K562 (cell line): Measurements from ENCODE around the gene CSNK1D. TPM values are rescaled to one million over a fixed set of nuclear protein-coding genes. Genes with fewer than 3 reads are reported as not detected.

ENCODE experiments used
- BRCA1 ChIP-seq, 2 experiments: fragments of 450-650 bp in 1 of 2; sonication (generic) in 1 of 2; formaldehyde crosslinking in 1 of 2; IDR thresholded peaks; 2 replicates each; pipeline versions ENCODE4 v1.5.0 to v1.6.1; 2017 to 2020; ENCODE audit warnings: mild to moderate bottlenecking in 1 of 2, missing genetic modification reagents in 1 of 2
- CREB3L1 ChIP-seq: fragments of 450-650 bp; IDR thresholded peaks from 2 replicates; pipeline ENCODE4 v1.6.1; 2014; ENCODE audit warnings: low read depth, mild to moderate bottlenecking, moderate library complexity, borderline replicate concordance
- E2F6 ChIP-seq, 2 experiments: IDR thresholded peaks; 2 replicates each; pipeline ENCODE4 v1.6.1; 2011; ENCODE audit warnings: borderline replicate concordance in 1 of 2, control low read depth in 1 of 2, low read depth in 1 of 2, low read length in 1 of 2, mild to moderate bottlenecking in 1 of 2, mixed read lengths in 1 of 2, moderate library complexity in 1 of 2; ENCODE audit not compliant: insufficient read depth in 1 of 2, insufficient read length in 1 of 2, poor library complexity in 1 of 2, severe bottlenecking in 1 of 2; ENCODE audit errors: extremely low read depth in 1 of 2
- EWSR1 ChIP-seq: fragments of 450-650 bp; IDR thresholded peaks from 2 replicates; pipeline ENCODE4 v1.6.1; 2018; ENCODE audit warnings: borderline replicate concordance, mild to moderate bottlenecking, low read depth, moderate library complexity; ENCODE audit not compliant: partially characterized antibody
- FOXO4 ChIP-seq: fragments of 450-650 bp; formaldehyde crosslinking; IDR thresholded peaks from 2 replicates; pipeline ENCODE4 v1.4.0; 2020; ENCODE audit warnings: mild to moderate bottlenecking, moderate library complexity
- GABPB1 ChIP-seq: sonication (generic); formaldehyde crosslinking; IDR thresholded peaks from 2 replicates; pipeline ENCODE4 v1.8.0; 2022; ENCODE audit warnings: mild to moderate bottlenecking, missing genetic modification reagents
- KLF16 ChIP-seq: IDR thresholded peaks from 2 replicates; pipeline ENCODE4 v1.6.1; 2016; ENCODE audit warnings: antibody characterized with exemption
- MBD2 ChIP-seq: sonication (generic); IDR thresholded peaks from 2 replicates; pipeline ENCODE4 v1.6.1; 2016; ENCODE audit warnings: low read depth, borderline replicate concordance
- NBN ChIP-seq: fragments of 450-650 bp; IDR thresholded peaks from 2 replicates; pipeline ENCODE4 v1.6.1; 2016; ENCODE audit warnings: low read depth, mild to moderate bottlenecking
- NELFE ChIP-seq: IDR thresholded peaks from 2 replicates; pipeline ENCODE4 v1.6.1; 2011; ENCODE audit warnings: mild to moderate bottlenecking; ENCODE audit not compliant: insufficient read depth, insufficient read length
- NFIC ChIP-seq: fragments of 450-650 bp; IDR thresholded peaks from 2 replicates; pipeline ENCODE4 v1.6.1; 2017; ENCODE audit warnings: mild to moderate bottlenecking, inconsistent platforms
- PHB2 ChIP-seq: fragments of 450-650 bp; IDR thresholded peaks from 2 replicates; pipeline ENCODE4 v1.6.1; 2017; ENCODE audit warnings: low read depth
- PTBP1 ChIP-seq: fragments of 200-400 bp; formaldehyde crosslinking; IDR thresholded peaks from 2 replicates; pipeline ENCODE4 v1.6.1; 2017; ENCODE audit warnings: low read depth, low read length
- SFPQ ChIP-seq: fragments of 200-400 bp; formaldehyde crosslinking; IDR thresholded peaks from 2 replicates; pipeline ENCODE4 v1.6.1; 2017; ENCODE audit warnings: mild to moderate bottlenecking, low read depth, low read length, moderate library complexity
- SNRNP70 ChIP-seq: fragments of 200-400 bp; formaldehyde crosslinking; optimal IDR thresholded peaks from 2 replicates; pipeline ENCODE3; 2017; ENCODE audit warnings: low read depth, low read length
- STAG1 ChIP-seq: sonication (generic); formaldehyde crosslinking; IDR thresholded peaks from 2 replicates; pipeline ENCODE4 v1.5.0; 2020; ENCODE audit warnings: missing genetic modification reagents, borderline replicate concordance
- TFE3 ChIP-seq: fragments of 450-650 bp; formaldehyde crosslinking; IDR thresholded peaks from 2 replicates; pipeline ENCODE4 v1.4.0; 2020; ENCODE audit warnings: mild to moderate bottlenecking, mixed read lengths
- XRCC3 ChIP-seq: fragments of 450-650 bp; IDR thresholded peaks from 2 replicates; pipeline ENCODE4 v1.6.1; 2017; ENCODE audit warnings: mild to moderate bottlenecking, moderate library complexity
- ZNF146 ChIP-seq: IDR thresholded peaks from one replicate; pipeline ENCODE4 v1.6.1; 2018; ENCODE audit warnings: missing compliant biosample characterization; ENCODE audit not compliant: unreplicated experiment
- ZNF253 ChIP-seq: fragments of 250-450 bp; sonication (Bioruptor Pico); conservative IDR thresholded peaks from 2 replicates; pipeline ENCODE4 v1.6.1; 2021; ENCODE audit warnings: mild to moderate bottlenecking
- polyA plus RNA-seq, 8 experiments: library from polyadenylated mRNA; depleted of rRNA in 4 of 8; stranded (reverse) in 5 of 8; unstranded in 3 of 8; fragments of >200 nt; fragmentation: Nextera tagmentation in 2 of 8; fragmentation: Illumina TruSeq in 1 of 8; extraction: Ambion mirVana in 2 of 8; extraction: Trizol in 1 of 8; gene quantifications; 2 replicates each; pipeline versions ENCODE4 v1.2.1 to v1.2.3, GENCODE V29; 2011 to 2014; ENCODE audit warnings: inconsistent platforms in 1 of 8, missing spikeins in 1 of 8
- total RNA-seq, 7 experiments: library from RNA; depleted of rRNA in 6 of 7; stranded (reverse); fragments of >200 nt in 6 of 7; fragmentation: Illumina TruSeq in 2 of 7; extraction: Trizol in 2 of 7; gene quantifications; 2 replicates each; pipeline versions ENCODE4 v1.2.1 to v1.2.3, GENCODE V29; 2011 to 2021; ENCODE audit warnings: low replicate concordance in 1 of 7

CSNK1D gene
- total and polyA plus RNA-seq, 9 of the 15 experiments (the other 6 are each of a cell fraction or from before 2014, with no cell fraction given) = 6.5 to 133 (median 41.3) TPM

- TF ChIP-seq PTBP1 = no peak
- no peak for TF ChIP-seq XRCC3
- TF ChIP-seq STAG1 = no peak
- TF ChIP-seq PHB2 = no peak
- no peak for TF ChIP-seq BRCA1 (IDR thresholded peaks at IDR 0.05)
- TF ChIP-seq BRCA1 (CRISPR knock-in tag; IDR thresholded peaks at IDR 0.05) = no peak
- TF ChIP-seq TFE3 = no peak
- TF ChIP-seq SFPQ = no peak
- TF ChIP-seq FOXO4 = no peak
- no peak for TF ChIP-seq EWSR1
- no peak for TF ChIP-seq MBD2
- no peak for TF ChIP-seq ZNF146 (CRISPR knock-in tag)
- no peak for TF ChIP-seq NELFE
- no peak for TF ChIP-seq ZNF253 (CRISPR knock-in tag)
- no peak for TF ChIP-seq CREB3L1
- TF ChIP-seq NFIC = peak; percentile 45; the same call in 1 of the 2 replicates
- no peak for TF ChIP-seq GABPB1 (CRISPR knock-in tag)
- TF ChIP-seq KLF16 = no peak
- TF ChIP-seq NBN = no peak
- no peak for TF ChIP-seq SNRNP70
- TF ChIP-seq E2F6 (IDR thresholded peaks at IDR 0.05; ENCODE audit: borderline replicate concordance in 1 of 2, extremely low read depth in 1 of 2, insufficient read depth in 1 of 2, insufficient read length in 1 of 2, low read depth in 1 of 2, low read length in 1 of 2, poor library complexity in 1 of 2, severe bottlenecking in 1 of 2) = peak in 1 of 2 experiments; percentile 6
Measured at GRCh38 chr17:82241183-82241925, 32.1 kb downstream of the CSNK1D start (continued).
